B cell (primary cell): ENCODE results near the gene RER1.

Source experiments
- EZH2 ChIP-seq: IDR thresholded peaks from 2 replicates; pipeline ENCODE4 v1.6.1; 2012; ENCODE audit warnings: borderline replicate concordance, low read depth, mild to moderate bottlenecking, moderate library complexity, low read length; ENCODE audit not compliant: insufficient read depth, poor library complexity, severe bottlenecking
- TF ChIP-seq, protein P1 (sequence below): fragments of 200-600 bp; IDR thresholded peaks from one replicate; pipeline ENCODE4 v1.8.0; 2022; ENCODE audit warnings: antibody characterized with exemption, mild to moderate bottlenecking

DNA sequence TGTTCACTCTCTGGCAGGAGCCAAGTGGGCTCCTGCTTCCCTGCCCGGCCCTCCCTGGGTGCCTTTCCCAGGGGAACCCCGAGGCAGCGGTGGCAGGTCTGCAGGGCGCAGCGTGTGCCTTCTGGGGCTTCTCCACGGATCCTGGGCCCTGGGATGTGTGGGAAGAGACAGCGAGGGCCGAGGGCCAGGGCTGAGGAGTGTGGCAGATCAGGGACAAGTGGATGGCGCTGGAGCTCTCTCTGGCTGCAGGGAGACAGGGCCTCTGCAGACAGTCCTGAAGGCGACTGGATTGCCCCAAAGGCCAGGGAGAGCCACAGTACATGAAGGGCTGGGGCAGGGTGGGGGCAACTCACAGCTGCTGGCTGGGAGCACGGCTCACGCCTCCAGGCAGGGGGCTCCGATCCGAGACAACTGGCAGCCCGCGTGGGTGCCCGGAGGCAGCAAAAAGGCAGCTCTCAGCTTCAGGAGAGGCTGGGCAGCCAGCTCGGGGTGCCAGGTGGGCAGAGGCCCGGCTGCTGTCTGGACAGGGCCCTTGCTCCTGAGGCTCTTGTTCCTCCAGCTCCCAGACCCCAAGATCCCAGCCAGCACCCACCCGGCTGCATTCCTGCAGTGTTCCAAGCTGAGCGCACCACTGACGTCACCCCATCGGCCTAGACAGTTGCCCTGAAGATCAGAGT, 16.3 kb upstream of the RER1 start:
- TF ChIP-seq, protein P1, sequence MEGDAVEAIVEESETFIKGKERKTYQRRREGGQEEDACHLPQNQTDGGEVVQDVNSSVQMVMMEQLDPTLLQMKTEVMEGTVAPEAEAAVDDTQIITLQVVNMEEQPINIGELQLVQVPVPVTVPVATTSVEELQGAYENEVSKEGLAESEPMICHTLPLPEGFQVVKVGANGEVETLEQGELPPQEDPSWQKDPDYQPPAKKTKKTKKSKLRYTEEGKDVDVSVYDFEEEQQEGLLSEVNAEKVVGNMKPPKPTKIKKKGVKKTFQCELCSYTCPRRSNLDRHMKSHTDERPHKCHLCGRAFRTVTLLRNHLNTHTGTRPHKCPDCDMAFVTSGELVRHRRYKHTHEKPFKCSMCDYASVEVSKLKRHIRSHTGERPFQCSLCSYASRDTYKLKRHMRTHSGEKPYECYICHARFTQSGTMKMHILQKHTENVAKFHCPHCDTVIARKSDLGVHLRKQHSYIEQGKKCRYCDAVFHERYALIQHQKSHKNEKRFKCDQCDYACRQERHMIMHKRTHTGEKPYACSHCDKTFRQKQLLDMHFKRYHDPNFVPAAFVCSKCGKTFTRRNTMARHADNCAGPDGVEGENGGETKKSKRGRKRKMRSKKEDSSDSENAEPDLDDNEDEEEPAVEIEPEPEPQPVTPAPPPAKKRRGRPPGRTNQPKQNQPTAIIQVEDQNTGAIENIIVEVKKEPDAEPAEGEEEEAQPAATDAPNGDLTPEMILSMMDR: no peak
- TF ChIP-seq EZH2: no peak
